ENCODE measurements around the gene SUFU.

DNA sequence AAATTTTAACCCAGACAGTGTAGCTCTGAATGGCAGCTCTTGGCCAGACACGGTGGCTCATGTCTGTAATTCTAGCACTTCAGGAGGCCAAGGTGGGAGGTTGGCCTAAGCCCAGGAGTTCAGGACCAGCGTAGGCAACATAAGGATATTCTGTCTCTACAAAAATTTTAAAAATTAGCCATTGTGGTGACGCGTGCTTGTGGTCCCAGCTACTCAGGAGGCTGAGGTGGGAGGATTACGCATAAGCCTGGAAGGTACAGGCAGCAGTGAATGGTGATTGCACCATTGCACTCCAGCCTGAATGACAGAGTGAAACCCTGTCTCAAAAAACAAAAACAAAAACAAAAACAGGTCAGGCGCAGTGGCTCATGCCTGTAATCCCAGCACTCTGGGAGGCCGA is 50.0 kb downstream of the SUFU start:
- TF ChIP-seq, protein P1, sequence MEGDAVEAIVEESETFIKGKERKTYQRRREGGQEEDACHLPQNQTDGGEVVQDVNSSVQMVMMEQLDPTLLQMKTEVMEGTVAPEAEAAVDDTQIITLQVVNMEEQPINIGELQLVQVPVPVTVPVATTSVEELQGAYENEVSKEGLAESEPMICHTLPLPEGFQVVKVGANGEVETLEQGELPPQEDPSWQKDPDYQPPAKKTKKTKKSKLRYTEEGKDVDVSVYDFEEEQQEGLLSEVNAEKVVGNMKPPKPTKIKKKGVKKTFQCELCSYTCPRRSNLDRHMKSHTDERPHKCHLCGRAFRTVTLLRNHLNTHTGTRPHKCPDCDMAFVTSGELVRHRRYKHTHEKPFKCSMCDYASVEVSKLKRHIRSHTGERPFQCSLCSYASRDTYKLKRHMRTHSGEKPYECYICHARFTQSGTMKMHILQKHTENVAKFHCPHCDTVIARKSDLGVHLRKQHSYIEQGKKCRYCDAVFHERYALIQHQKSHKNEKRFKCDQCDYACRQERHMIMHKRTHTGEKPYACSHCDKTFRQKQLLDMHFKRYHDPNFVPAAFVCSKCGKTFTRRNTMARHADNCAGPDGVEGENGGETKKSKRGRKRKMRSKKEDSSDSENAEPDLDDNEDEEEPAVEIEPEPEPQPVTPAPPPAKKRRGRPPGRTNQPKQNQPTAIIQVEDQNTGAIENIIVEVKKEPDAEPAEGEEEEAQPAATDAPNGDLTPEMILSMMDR (IDR thresholded peaks at IDR 0.05), result no peak
- no peak for TF ChIP-seq POLR2A (IDR thresholded peaks at IDR 0.05)
